PC-3 (cell line): Measurements from ENCODE around the gene PLA2G2F. TPM values are rescaled to one million over a fixed set of nuclear protein-coding genes. Genes with fewer than 3 reads are reported as not detected.

Source experiments
- ATAC-seq: fragments of 200-7000 bp; cut with Tn5 transposase; 2 replicates; pipeline ENCODE4 v1.9.1; 2020; ENCODE audit warnings: mild to moderate bottlenecking, moderate library complexity
- BruUV-seq: library from RNA; stranded (reverse); fragments of 400-500 nt; replicated peaks from 2 replicates; lab custom pipeline; 2021; lab: Mats Ljungman, UMichigan
- CTCF ChIA-PET: fragments of 300-600 bp; sonication (Branson Sonifier 250); formaldehyde crosslinking; loops from one replicate; lab custom pipeline; 2022; ENCODE audit warnings: antibody characterized with exemption; lab: Charles Lee
- POLR2A ChIA-PET: fragments of 300-600 bp; sonication (Branson Sonifier 250); formaldehyde crosslinking; loops from one replicate; lab custom pipeline; 2022; ENCODE audit warnings: antibody characterized with exemption; ENCODE audit not compliant: unreplicated experiment; lab: Charles Lee
- DNase-seq: peaks from one replicate; pipeline ENCODE4 v3.0.0-alpha.2; 2015
- H2AFZ ChIP-seq: fragments of 300-600 bp; sonication (generic); 2 replicates; pipeline ENCODE4 v1.6.0; 2016; ENCODE audit warnings: antibody characterized with exemption, low read length
- H3F3A ChIP-seq: fragments of 300-600 bp; sonication (generic); one replicate; pipeline ENCODE4 v1.6.0; 2017; ENCODE audit warnings: antibody characterized with exemption, low read length, control low read depth, mild to moderate bottlenecking; ENCODE audit not compliant: unreplicated experiment
- H3K27ac ChIP-seq: fragments of 300-600 bp; sonication (generic); 2 replicates; pipeline ENCODE4 v1.5.1; 2016; ENCODE audit warnings: mild to moderate bottlenecking, low read length
- H3K27me3 ChIP-seq: fragments of 300-600 bp; sonication (generic); 2 replicates; pipeline ENCODE4 v1.6.1; 2016; ENCODE audit warnings: low read length, mixed read lengths
- H3K36me3 ChIP-seq: fragments of 300-600 bp; sonication (generic); 2 replicates; pipeline ENCODE4 v1.6.1; 2016; ENCODE audit warnings: low read depth, mixed run types, low read length, mixed read lengths
- H3K4me1 ChIP-seq: fragments of 300-600 bp; sonication (generic); 2 replicates; pipeline ENCODE4 v1.5.1; 2016; ENCODE audit warnings: low read length; ENCODE audit not compliant: insufficient read depth
- H3K4me2 ChIP-seq: fragments of 300-600 bp; sonication (generic); 2 replicates; pipeline ENCODE4 v1.6.0; 2016; ENCODE audit warnings: low read length
- H3K4me3 ChIP-seq: fragments of 300-600 bp; sonication (generic); 2 replicates; pipeline ENCODE4 v1.5.1; 2016; ENCODE audit warnings: mild to moderate bottlenecking, low read length, mixed read lengths
- H3K79me2 ChIP-seq: fragments of 300-600 bp; sonication (generic); 2 replicates; pipeline ENCODE4 v1.6.1; 2017; ENCODE audit warnings: low read length, mixed read lengths
- H3K9ac ChIP-seq: fragments of 300-600 bp; sonication (generic); 2 replicates; pipeline ENCODE4 v1.6.0; 2016; ENCODE audit warnings: mild to moderate bottlenecking, low read length
- H3K9me2 ChIP-seq: fragments of 300-600 bp; sonication (generic); replicated peaks from 2 replicates; pipeline ENCODE4 v1.6.1; 2016; ENCODE audit warnings: mixed run types, low read length, mixed read lengths
- H3K9me3 ChIP-seq: fragments of 300-600 bp; sonication (generic); 2 replicates; pipeline ENCODE4 v1.6.1; 2016; ENCODE audit warnings: low read length, mixed read lengths
- H4K20me1 ChIP-seq: fragments of 300-600 bp; sonication (generic); 2 replicates; pipeline ENCODE4 v1.6.1; 2016; ENCODE audit warnings: low read length, mixed read lengths
- EZH2 ChIP-seq: fragments of 300-600 bp; sonication (generic); IDR thresholded peaks from one replicate; pipeline ENCODE4 v1.6.1; 2017; ENCODE audit warnings: antibody characterized with exemption, mild to moderate bottlenecking, low read length; ENCODE audit not compliant: unreplicated experiment
- EZH2phosphoT487 ChIP-seq: fragments of 300-600 bp; sonication (generic); IDR thresholded peaks from 2 replicates; pipeline ENCODE4 v1.6.1; 2018; ENCODE audit warnings: mild to moderate bottlenecking, antibody characterized with exemption, low read length, borderline replicate concordance
- intact Hi-C: fragments of 100-400 bp; cut with micrococcal nuclease; formaldehyde crosslinking; loops from 2 replicates; pipeline ENCODE4 v1.9.0; 2023
- total RNA-seq: library from RNA; depleted of rRNA; stranded (reverse); fragments of >200 nt; gene quantifications from 2 replicates; pipeline ENCODE4 v1.2.3, GENCODE V29; 2014
- TF ChIP-seq, protein P1 (sequence below): fragments of 300-600 bp; sonication (generic); conservative IDR thresholded peaks from 2 replicates; pipeline ENCODE4 v1.5.1; 2017; ENCODE audit warnings: antibody characterized with exemption, low read depth, mild to moderate bottlenecking, low read length

Gene PLA2G2F
- total RNA-seq, 1 experiment from 2014 or later = 0.18 TPM

GRCh38 chr1:20096840-20097447 lies 42.2 kb upstream of the PLA2G2F start:
- Histone ChIP-seq H4K20me1 (no peaks in the 10 kb centered on the region), H3K4me3 (no peak overlapping the region), H3K9ac (no peak overlapping the region), H3K9me3 (no peaks in the 10 kb centered on the region), H3F3A (no peaks in the 10 kb centered on the region), H3K9me2 (no peaks in the 10 kb centered on the region), H3K79me2 (no peaks in the 10 kb centered on the region), H3K27ac (no peak overlapping the region), H3K27me3 (peaks cover 5% of the 10 kb centered on the region; the same call in 1 of the 2 replicates), H2AFZ (no peak overlapping the region), H3K36me3 (no peaks in the 10 kb centered on the region), H3K4me1 (peaks cover 4% of the 10 kb centered on the region; the same call in 1 of the 2 replicates), H3K4me2 (no peak overlapping the region)
- no TSS peak for BruUV-seq
- ATAC-seq = no peak
- ChIA-PET POLR2A (no interaction called here), CTCF (no interaction called here)
- intact Hi-C loops = no loop called here
- no peak for TF ChIP-seq EZH2
- no peak for TF ChIP-seq EZH2phosphoT487
- TF ChIP-seq, protein P1, sequence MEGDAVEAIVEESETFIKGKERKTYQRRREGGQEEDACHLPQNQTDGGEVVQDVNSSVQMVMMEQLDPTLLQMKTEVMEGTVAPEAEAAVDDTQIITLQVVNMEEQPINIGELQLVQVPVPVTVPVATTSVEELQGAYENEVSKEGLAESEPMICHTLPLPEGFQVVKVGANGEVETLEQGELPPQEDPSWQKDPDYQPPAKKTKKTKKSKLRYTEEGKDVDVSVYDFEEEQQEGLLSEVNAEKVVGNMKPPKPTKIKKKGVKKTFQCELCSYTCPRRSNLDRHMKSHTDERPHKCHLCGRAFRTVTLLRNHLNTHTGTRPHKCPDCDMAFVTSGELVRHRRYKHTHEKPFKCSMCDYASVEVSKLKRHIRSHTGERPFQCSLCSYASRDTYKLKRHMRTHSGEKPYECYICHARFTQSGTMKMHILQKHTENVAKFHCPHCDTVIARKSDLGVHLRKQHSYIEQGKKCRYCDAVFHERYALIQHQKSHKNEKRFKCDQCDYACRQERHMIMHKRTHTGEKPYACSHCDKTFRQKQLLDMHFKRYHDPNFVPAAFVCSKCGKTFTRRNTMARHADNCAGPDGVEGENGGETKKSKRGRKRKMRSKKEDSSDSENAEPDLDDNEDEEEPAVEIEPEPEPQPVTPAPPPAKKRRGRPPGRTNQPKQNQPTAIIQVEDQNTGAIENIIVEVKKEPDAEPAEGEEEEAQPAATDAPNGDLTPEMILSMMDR = no peak
- DNase-seq = no peak

- CTCF ChIA-PET = no interaction called here
- no peak for DNase-seq
Measured at GRCh38 chr1:20099533-20099932, 39.6 kb upstream of the PLA2G2F start.

More at GRCh38 chr1:20099533-20099932, 39.6 kb upstream of the PLA2G2F start:
- Histone ChIP-seq H3K9me2 (no peaks in the 10 kb centered on the region), H3F3A (peaks cover 4% of the 10 kb centered on the region), H3K9me3 (no peaks in the 10 kb centered on the region), H3K79me2 (no peaks in the 10 kb centered on the region), H3K27ac (no peak overlapping the region), H3K4me1 (peaks cover 20% of the 10 kb centered on the region), H3K9ac (no peak overlapping the region), H2AFZ (no peak overlapping the region), H3K36me3 (no peaks in the 10 kb centered on the region), H3K4me2 (no peak overlapping the region), H3K27me3 (no peaks in the 10 kb centered on the region), H4K20me1 (no peaks in the 10 kb centered on the region), H3K4me3 (no peak overlapping the region)
- TF ChIP-seq EZH2phosphoT487 (no peak), EZH2 (no peak)
- TF ChIP-seq, protein P1 = no peak
- ATAC-seq = no peak
- POLR2A ChIA-PET = no interaction called here
- intact Hi-C loops = no loop called here
- BruUV-seq = no TSS peak
